Heart right ventricle (tissue), 16 donors: ENCODE measurements around the gene RHOG. TPM values are rescaled to one million over a fixed set of nuclear protein-coding genes. Genes with fewer than 3 reads are reported as not detected.
"Not testable (repeated sequence)": the region's sequence is repeated elsewhere in the genome, so short reads cannot be mapped to it uniquely, and the experiment has no call there.

Experiments used
- ATAC-seq, 8 donors: fragments of 200-7000 bp; cut with Tn5 transposase; one replicate each; pipeline ENCODE4 v1.9.1; 2020; ENCODE audit warnings: mild to moderate bottlenecking in 8 of 8, moderate library complexity in 8 of 8, moderate number of reproducible peaks in 1 of 8
- DNase-seq, 2 donors: peaks; one replicate each; pipeline ENCODE4 v3.0.0-alpha.2; 2020
- H3K27ac ChIP-seq, 10 donors: fragments of 200-600 bp; sonication (generic) in 2 of 10; one replicate each; pipeline versions ENCODE4 v1.5.0 to v1.8.0; 2020 to 2022; ENCODE audit warnings: mild to moderate bottlenecking in 3 of 10
- H3K27me3 ChIP-seq, 7 donors: fragments of 200-600 bp; one replicate each; pipeline ENCODE4 v1.8.0; 2021 to 2022; ENCODE audit warnings: mild to moderate bottlenecking in 2 of 7
- H3K36me3 ChIP-seq, 9 donors: fragments of 200-600 bp; sonication (generic) in 1 of 9; one replicate each; pipeline versions ENCODE4 v1.5.0 to v1.8.0; 2020 to 2022; ENCODE audit warnings: mild to moderate bottlenecking in 2 of 9
- H3K4me1 ChIP-seq, 9 donors: fragments of 200-600 bp; sonication (generic) in 1 of 9; one replicate each; pipeline versions ENCODE4 v1.5.0 to v1.8.0; 2020 to 2022; ENCODE audit warnings: mild to moderate bottlenecking in 4 of 9
- H3K4me3 ChIP-seq, 10 donors: fragments of 200-600 bp; sonication (generic) in 2 of 10; one replicate each; pipeline versions ENCODE4 v1.5.0 to v1.8.0; 2020 to 2022; ENCODE audit warnings: mild to moderate bottlenecking in 7 of 10, moderate library complexity in 2 of 10
- H3K9me3 ChIP-seq, 11 donors: fragments of 200-600 bp in 10 of 11; sonication (generic) in 2 of 11; one replicate each; pipeline versions ENCODE4 v1.5.0 to v1.8.0; 2013 to 2022; ENCODE audit warnings: mild to moderate bottlenecking in 2 of 11, control low read depth in 1 of 11, moderate library complexity in 1 of 11
- WGBS, 2 donors: extraction: QIAGEN DNeasy Blood & Tissue Kit; methylation state at CpG; one replicate each; pipeline ENCODE4 v1.1.7; 2013; ENCODE audit warnings: inconsistent platforms in 1 of 2; 5-methylcytosine and 5-hydroxymethylcytosine counted together
- intact Hi-C, 10 donors: fragments of 100-400 bp; cut with DNase I; formaldehyde crosslinking; loops; one replicate each; pipeline versions ENCODE4 v1.11.1 to v1.14.2; 2022
- polyA plus RNA-seq, 2 donors: library from polyadenylated mRNA; stranded (reverse); fragments of 200-250 nt; gene quantifications; one replicate each; pipeline ENCODE4 v1.2.3, GENCODE V29; 2013
- total RNA-seq, 10 donors: library from RNA; stranded (reverse); fragmentation: NEBNext Ultra II Directional in 3 of 10; extraction: Animal tissue kit (Norgen Biotek cat#: 25700) in 3 of 10; gene quantifications; one replicate each; pipeline versions ENCODE4 v1.2.1 to v1.2.4, GENCODE V29; 2021 to 2023
- TF ChIP-seq, protein P1 (sequence below), 9 donors: fragments of 200-600 bp; sonication (generic) in 2 of 9; IDR thresholded peaks; one replicate each; pipeline versions ENCODE4 v1.5.0 to v1.8.0; 2021 to 2022; ENCODE audit warnings: antibody characterized with exemption in 9 of 9, mild to moderate bottlenecking in 5 of 9, moderate library complexity in 1 of 9
- donor health status: Arrhythmogenic right ventricular cardiomyopathy.
- donor health status: ischemic (EF 13 %, LVEDD 7.1; RV severe dilation, severe dysfunction).
- donor health status: healthy with polysubstance abuse.
- donor health status: DM: no; HTN: yes; CAD: no.
- donor health status: DM: no; HTN: no; CAD: no.
- donor health status: ischemic (EF 25% LVEDD 6.9; RV normal size, moderate dysfunction).
- donor health status: ischemic (EF 25% LVEDD 5.7; RV mildly dilated, moderate dysfunction).
- donor health status: healthy.
- donor health status: DM: yes; HTN: yes; CAD: no.
- donor health status: Ischemic cardiomyopathy.
- donor health status: ischemic (EF 35%, LVEDD 5.7; RV mildly dilated, moderate dysfunction).
- donor health status: nonischemic (EF 11% LVEDD 7.7; RV severe dilation, severe dysfunction).
- donor health status: DM: yes; HTN: yes; CAD: no.
- donor health status: PGD.
- donor health status: ischemic (EF 29% LVEDD 5.4; RV normal size, mild dysfunction).
- donor health status: nonischemic (EF 23%, LVEDD 6.1; RV moderate dilation, normal function).

RHOG gene
- total and polyA plus RNA-seq, 12 donors = 15.3 to 55.7 (median 20.5) TPM

- H3K36me3 ChIP-seq = peaks cover 0 to 35% (median 12%) of the 10 kb centered on the region in 9 donors
- ATAC-seq (peak; percentile 13 to 63 (median 22)), DNase-seq (no peak)
- no peaks in the 10 kb centered on the region for H3K9me3 ChIP-seq
- H3K4me1 ChIP-seq = peaks cover 4 to 37% (median 33%) of the 10 kb centered on the region in 9 donors
- TF ChIP-seq, protein P1, sequence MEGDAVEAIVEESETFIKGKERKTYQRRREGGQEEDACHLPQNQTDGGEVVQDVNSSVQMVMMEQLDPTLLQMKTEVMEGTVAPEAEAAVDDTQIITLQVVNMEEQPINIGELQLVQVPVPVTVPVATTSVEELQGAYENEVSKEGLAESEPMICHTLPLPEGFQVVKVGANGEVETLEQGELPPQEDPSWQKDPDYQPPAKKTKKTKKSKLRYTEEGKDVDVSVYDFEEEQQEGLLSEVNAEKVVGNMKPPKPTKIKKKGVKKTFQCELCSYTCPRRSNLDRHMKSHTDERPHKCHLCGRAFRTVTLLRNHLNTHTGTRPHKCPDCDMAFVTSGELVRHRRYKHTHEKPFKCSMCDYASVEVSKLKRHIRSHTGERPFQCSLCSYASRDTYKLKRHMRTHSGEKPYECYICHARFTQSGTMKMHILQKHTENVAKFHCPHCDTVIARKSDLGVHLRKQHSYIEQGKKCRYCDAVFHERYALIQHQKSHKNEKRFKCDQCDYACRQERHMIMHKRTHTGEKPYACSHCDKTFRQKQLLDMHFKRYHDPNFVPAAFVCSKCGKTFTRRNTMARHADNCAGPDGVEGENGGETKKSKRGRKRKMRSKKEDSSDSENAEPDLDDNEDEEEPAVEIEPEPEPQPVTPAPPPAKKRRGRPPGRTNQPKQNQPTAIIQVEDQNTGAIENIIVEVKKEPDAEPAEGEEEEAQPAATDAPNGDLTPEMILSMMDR (IDR thresholded peaks at IDR 0.05) = peak in 1 of 9 donors; percentile 11
- intact Hi-C loops = loop anchor here in 5 of 10 donors (1.0 to 5.0 kb wide), 3 partner anchors 40 to 45 kb away; partner anchors contain the start of gene RHOG (in 3 of the 5)
- 0 to 1% methylated on average over 26 of the region's 26 CpGs for WGBS, 2 donors
- no peaks in the 10 kb centered on the region for H3K27me3 ChIP-seq
- peak overlapping the region; percentile 71 to 99 (median 93) for H3K4me3 ChIP-seq
- H3K27ac ChIP-seq = peak overlapping the region; percentile 91 to 100 (median 96)
Measured at GRCh38 chr11:3796801-3797328, 43.9 kb downstream of the RHOG start.

DNA sequence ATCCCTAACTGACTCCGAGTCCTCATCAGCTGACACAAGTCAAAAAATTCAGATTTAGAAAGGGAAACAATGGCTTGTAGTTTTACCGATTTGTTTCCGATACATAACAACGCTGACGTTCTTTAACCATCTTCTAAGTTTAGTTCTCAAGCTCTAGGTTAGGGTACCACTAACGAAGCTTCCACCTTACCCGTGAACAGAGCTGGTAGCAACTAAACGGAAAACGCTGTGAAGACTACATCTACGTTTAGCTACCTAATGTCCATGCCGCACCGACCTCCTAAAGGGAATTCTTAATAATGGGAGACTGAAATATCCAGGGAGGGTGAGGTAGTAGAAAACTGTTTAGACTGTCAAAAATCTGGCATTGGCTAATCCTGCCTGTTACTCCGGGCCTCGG, 44.4 kb downstream of the RHOG start:
- H3K4me3 ChIP-seq = peak overlapping the region; percentile 71 to 99 (median 93)
- DNase-seq (no peak), ATAC-seq (no peak)
- peak overlapping the region in 8 of 10 donors; percentile 93 to 100 (median 98) for H3K27ac ChIP-seq
- H3K9me3 ChIP-seq = no peaks in the 10 kb centered on the region
- H3K27me3 ChIP-seq = no peaks in the 10 kb centered on the region
- WGBS, 2 donors = 7 to 9% methylated on average over 14 of the region's 14 CpGs
- peaks cover 0 to 40% (median 14%) of the 10 kb centered on the region in 9 donors for H3K36me3 ChIP-seq
- TF ChIP-seq, protein P1 (IDR thresholded peaks at IDR 0.05) = no peak
- intact Hi-C loops = loop anchor here in 4 of 10 donors (5.0 kb wide), 2 partner anchors 41 to 46 kb away; partner anchors contain the start of gene RHOG (in 3 of the 4)
- peaks cover 4 to 37% (median 33%) of the 10 kb centered on the region in 9 donors for H3K4me1 ChIP-seq

DNA sequence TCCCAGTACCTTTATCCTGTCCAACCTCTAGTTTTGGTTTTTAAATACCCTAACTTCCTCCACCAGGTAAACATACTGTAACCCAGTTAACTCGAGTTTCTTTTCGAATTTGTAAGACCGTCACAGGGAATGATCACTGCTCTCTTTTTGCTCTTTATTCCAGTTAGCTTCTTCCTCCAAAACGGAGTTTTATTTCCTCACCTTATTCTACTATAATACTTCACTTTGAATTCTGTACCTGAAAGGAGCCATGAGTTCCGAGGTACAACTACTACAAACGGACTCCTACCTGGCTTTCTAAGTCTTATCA, 44.8 kb downstream of the RHOG start:
- peak overlapping the region; percentile 71 to 99 (median 93) for H3K4me3 ChIP-seq
- no peaks in the 10 kb centered on the region for H3K9me3 ChIP-seq
- no peaks in the 10 kb centered on the region for H3K27me3 ChIP-seq
- TF ChIP-seq, protein P1 (IDR thresholded peaks at IDR 0.05) = no peak
- ATAC-seq = no peak
- H3K4me1 ChIP-seq = peaks cover 4 to 37% (median 33%) of the 10 kb centered on the region in 9 donors
- H3K36me3 ChIP-seq = peaks cover 0 to 44% (median 14%) of the 10 kb centered on the region in 9 donors
- no peak for DNase-seq
- WGBS, 2 donors = 45 to 52% methylated on average over 6 of the region's 6 CpGs
- intact Hi-C loops = loop anchor here in 4 of 10 donors (5.0 kb wide), 2 partner anchors 41 to 46 kb away; partner anchors contain the start of gene RHOG (in 3 of the 4)
- peak overlapping the region in 8 of 10 donors; percentile 93 to 100 (median 98) for H3K27ac ChIP-seq

GRCh38 chr11:3795131-3796001, 45.4 kb downstream of the RHOG start:
- peak overlapping the region in 9 of 10 donors; percentile 83 to 99 (median 93) for H3K4me3 ChIP-seq
- peak overlapping the region in 7 of 10 donors; percentile 93 to 100 (median 98) for H3K27ac ChIP-seq
- WGBS, 2 donors = 75 to 79% methylated on average over 8 of the region's 8 CpGs
- no peak for DNase-seq
- ATAC-seq = no peak
- peaks cover 0 to 50% (median 14%) of the 10 kb centered on the region in 9 donors for H3K36me3 ChIP-seq
- intact Hi-C loops = loop anchor here in 4 of 10 donors (5.0 kb wide), 2 partner anchors 42 to 47 kb away; partner anchors contain the start of gene RHOG (in 3 of the 4)
- no peaks in the 10 kb centered on the region for H3K9me3 ChIP-seq
- H3K27me3 ChIP-seq = no peaks in the 10 kb centered on the region
- TF ChIP-seq, protein P1 (IDR thresholded peaks at IDR 0.05) = no peak
- H3K4me1 ChIP-seq = peaks cover 4 to 37% (median 33%) of the 10 kb centered on the region in 9 donors

- H3K9me3 ChIP-seq, DNase-seq, H3K27ac ChIP-seq, H3K4me3 ChIP-seq, H3K27me3 ChIP-seq, intact Hi-C loops, ATAC-seq: not testable (repeated sequence)
- Histone ChIP-seq H3K36me3 (peaks cover 0 to 58% (median 14%) of the 10 kb centered on the region in 9 donors), H3K4me1 (peaks cover 4 to 47% (median 38%) of the 10 kb centered on the region in 9 donors)
- 96% methylated on average over 10 of the region's 10 CpGs for WGBS, 2 donors
Measured at GRCh38 chr11:3794387-3794786, 46.4 kb downstream of the RHOG start.
